PC-9 (cell line): ENCODE data around the gene RBM7. TPM values are rescaled to one million over a fixed set of nuclear protein-coding genes. Genes with fewer than 3 reads are reported as not detected.

Source experiments
- BruUV-seq: library from RNA; stranded (reverse); fragments of 400-500 nt; replicated peaks from 2 replicates; lab custom pipeline; 2021; lab: Mats Ljungman, UMichigan
- CTCF ChIA-PET: fragments of 300-600 bp; sonication (Branson Sonifier 250); formaldehyde crosslinking; loops from one replicate; lab custom pipeline; 2022; ENCODE audit warnings: antibody characterized with exemption; lab: Charles Lee
- POLR2A ChIA-PET: fragments of 300-600 bp; sonication (Branson Sonifier 250); formaldehyde crosslinking; loops from one replicate; lab custom pipeline; 2022; ENCODE audit warnings: antibody characterized with exemption; ENCODE audit not compliant: unreplicated experiment; lab: Charles Lee
- DNase-seq, 2 experiments: peaks; one replicate each; pipeline versions ENCODE4 v3.0.0 to v3.0.0-alpha.2; 2015 to 2022; ENCODE audit warnings: mixed read lengths in 1 of 2
- H2AFZ ChIP-seq: fragments of 200-600 bp; sonication (generic); 2 replicates; pipeline ENCODE4 v1.8.1; 2017; ENCODE audit warnings: antibody characterized with exemption
- H3F3A ChIP-seq: fragments of 200-600 bp; sonication (generic); 2 replicates; pipeline ENCODE4 v1.8.1; 2017; ENCODE audit warnings: antibody characterized with exemption, mild to moderate bottlenecking, low read depth; ENCODE audit not compliant: insufficient read depth
- H3K27ac ChIP-seq: fragments of 200-600 bp; sonication (generic); 2 replicates; pipeline ENCODE4 v1.6.1; 2016; ENCODE audit warnings: mixed run types
- H3K27me3 ChIP-seq: fragments of 200-600 bp; sonication (generic); 2 replicates; pipeline ENCODE4 v1.6.1; 2016; ENCODE audit warnings: low read depth, mixed run types; ENCODE audit not compliant: insufficient read depth
- H3K36me3 ChIP-seq: fragments of 200-600 bp; sonication (generic); 2 replicates; pipeline ENCODE4 v1.6.1; 2016; ENCODE audit warnings: low read depth, mixed run types
- H3K4me1 ChIP-seq: fragments of 200-600 bp; sonication (generic); replicated peaks from 2 replicates; pipeline ENCODE4 v1.6.1; 2016; ENCODE audit warnings: mixed run types; ENCODE audit not compliant: insufficient read depth
- H3K4me2 ChIP-seq: fragments of 200-600 bp; sonication (generic); 2 replicates; pipeline ENCODE4 v1.6.1; 2017; ENCODE audit warnings: mixed run types
- H3K4me3 ChIP-seq: fragments of 200-600 bp; sonication (generic); 2 replicates; pipeline ENCODE4 v1.6.1; 2016; ENCODE audit warnings: mixed run types
- H3K79me2 ChIP-seq: fragments of 200-600 bp; sonication (generic); 2 replicates; pipeline ENCODE4 v1.6.1; 2017; ENCODE audit warnings: low read depth, mixed run types
- H3K9me2 ChIP-seq: fragments of 200-600 bp; sonication (generic); 2 replicates; pipeline ENCODE4 v1.8.1; 2017; ENCODE audit warnings: mild to moderate bottlenecking; ENCODE audit not compliant: insufficient read depth
- H3K9me3 ChIP-seq: fragments of 200-600 bp; sonication (generic); 2 replicates; pipeline ENCODE4 v1.8.1; 2016; ENCODE audit warnings: low read depth; ENCODE audit not compliant: insufficient read depth
- H4K20me1 ChIP-seq: fragments of 200-600 bp; sonication (generic); 2 replicates; pipeline ENCODE4 v1.8.1; 2017; ENCODE audit not compliant: insufficient read depth
- EZH2 ChIP-seq: fragments of 200-600 bp; sonication (generic); IDR thresholded peaks from 2 replicates; pipeline ENCODE4 v1.8.0; 2017; ENCODE audit warnings: antibody characterized with exemption, low read depth
- intact Hi-C: fragments of 100-400 bp; cut with micrococcal nuclease; formaldehyde crosslinking; loops from one replicate; pipeline ENCODE4 v1.10.0; 2022; ENCODE audit not compliant: unreplicated experiment
- total RNA-seq: library from RNA; stranded (reverse); gene quantifications from 2 replicates; pipeline ENCODE4 v1.2.3, GENCODE V29; 2021
- TF ChIP-seq, protein P1 (sequence below): fragments of 200-600 bp; sonication (generic); conservative IDR thresholded peaks from 2 replicates; pipeline ENCODE4 v1.6.1; 2017; ENCODE audit warnings: mixed run types, antibody characterized with exemption, mild to moderate bottlenecking, moderate library complexity

Gene RBM7
- total RNA-seq, 1 experiment from 2014 or later: 34.7 TPM

DNA sequence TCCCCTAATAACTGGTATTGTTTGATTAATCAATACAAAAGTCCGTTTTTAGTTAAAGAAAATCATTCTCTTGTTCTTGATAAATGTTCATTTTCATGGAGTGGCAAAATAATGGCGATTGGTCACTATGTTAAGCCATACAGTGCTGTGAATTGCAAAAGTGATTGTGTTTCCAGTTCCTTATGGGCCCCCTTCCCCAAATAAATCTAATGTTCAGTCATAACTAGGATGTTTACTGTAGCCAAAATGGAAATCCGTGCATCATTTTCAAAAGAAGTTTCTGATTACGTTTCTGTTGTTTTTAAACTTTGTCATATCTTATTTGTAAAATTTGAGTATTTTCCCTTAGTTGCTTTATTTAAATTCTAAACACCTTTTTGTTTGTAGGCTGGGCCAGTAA lies 845 bp downstream of the RBM7 start:
- peaks cover 16% of the 10 kb centered on the region for H3F3A ChIP-seq
- H3K4me3 ChIP-seq: peak overlapping the region; percentile 89
- ChIA-PET CTCF (no interaction called here), POLR2A (no interaction called here)
- no peak for DNase-seq
- intact Hi-C loops: loop anchor here (2.0 kb wide), 2 partner anchors 15 to 53 kb away; no protein-coding TSS in a partner anchor
- H4K20me1 ChIP-seq: peaks cover 3% of the 10 kb centered on the region; the same call in 1 of the 2 replicates
- H3K27me3 ChIP-seq: no peaks in the 10 kb centered on the region
- peaks cover 43% of the 10 kb centered on the region for H3K4me1 ChIP-seq
- no TSS peak for BruUV-seq
- no peak for TF ChIP-seq EZH2
- TF ChIP-seq, protein P1, sequence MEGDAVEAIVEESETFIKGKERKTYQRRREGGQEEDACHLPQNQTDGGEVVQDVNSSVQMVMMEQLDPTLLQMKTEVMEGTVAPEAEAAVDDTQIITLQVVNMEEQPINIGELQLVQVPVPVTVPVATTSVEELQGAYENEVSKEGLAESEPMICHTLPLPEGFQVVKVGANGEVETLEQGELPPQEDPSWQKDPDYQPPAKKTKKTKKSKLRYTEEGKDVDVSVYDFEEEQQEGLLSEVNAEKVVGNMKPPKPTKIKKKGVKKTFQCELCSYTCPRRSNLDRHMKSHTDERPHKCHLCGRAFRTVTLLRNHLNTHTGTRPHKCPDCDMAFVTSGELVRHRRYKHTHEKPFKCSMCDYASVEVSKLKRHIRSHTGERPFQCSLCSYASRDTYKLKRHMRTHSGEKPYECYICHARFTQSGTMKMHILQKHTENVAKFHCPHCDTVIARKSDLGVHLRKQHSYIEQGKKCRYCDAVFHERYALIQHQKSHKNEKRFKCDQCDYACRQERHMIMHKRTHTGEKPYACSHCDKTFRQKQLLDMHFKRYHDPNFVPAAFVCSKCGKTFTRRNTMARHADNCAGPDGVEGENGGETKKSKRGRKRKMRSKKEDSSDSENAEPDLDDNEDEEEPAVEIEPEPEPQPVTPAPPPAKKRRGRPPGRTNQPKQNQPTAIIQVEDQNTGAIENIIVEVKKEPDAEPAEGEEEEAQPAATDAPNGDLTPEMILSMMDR: no peak
- H3K27ac ChIP-seq: peak overlapping the region; percentile 97
- H3K9me2 ChIP-seq: no peaks in the 10 kb centered on the region
- peaks cover 3% of the 10 kb centered on the region; the same call in 1 of the 2 replicates for H3K9me3 ChIP-seq
- no peak overlapping the region for H2AFZ ChIP-seq
- H3K36me3 ChIP-seq: peaks cover 42% of the 10 kb centered on the region
- H3K79me2 ChIP-seq: peaks cover 75% of the 10 kb centered on the region
- peak overlapping the region; percentile 91 for H3K4me2 ChIP-seq

- CTCF ChIA-PET: no interaction called here
Measured at GRCh38 chr11:114412946-114413345, 12.5 kb downstream of the RBM7 start.

DNA sequence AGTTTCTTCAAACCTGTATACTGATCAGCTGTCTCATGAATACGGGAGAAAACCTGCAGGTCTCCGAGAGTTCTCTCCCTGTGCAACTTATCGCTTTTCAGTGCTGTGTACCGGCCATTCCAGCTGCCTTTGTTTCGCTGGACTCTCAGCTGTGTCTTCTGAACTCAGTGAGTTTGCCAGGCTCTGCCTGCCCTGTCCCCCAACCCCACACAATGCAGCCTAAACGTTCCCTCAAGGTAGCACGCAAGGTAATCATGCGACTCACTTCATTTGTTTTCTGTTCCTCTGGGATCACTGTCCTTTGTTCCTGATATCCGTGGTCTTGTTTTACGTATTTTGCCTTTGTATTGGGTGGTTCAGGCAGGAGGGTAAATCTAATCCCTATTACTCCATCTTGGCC lies 13.5 kb downstream of the RBM7 start:
- Histone ChIP-seq H3K9me2 (no peaks in the 10 kb centered on the region), H3K27me3 (no peaks in the 10 kb centered on the region), H3K27ac (no peak overlapping the region), H3F3A (peaks cover 15% of the 10 kb centered on the region), H3K4me2 (no peak overlapping the region), H4K20me1 (peaks cover under 1% of the 10 kb centered on the region; the same call in 1 of the 2 replicates), H3K9me3 (no peaks in the 10 kb centered on the region), H3K36me3 (no peaks in the 10 kb centered on the region), H3K4me1 (peaks cover 13% of the 10 kb centered on the region), H3K79me2 (no peaks in the 10 kb centered on the region), H2AFZ (no peak overlapping the region), H3K4me3 (no peak overlapping the region)
- POLR2A ChIA-PET: no interaction called here
- intact Hi-C loops: no loop called here
- TF ChIP-seq, protein P1: no peak
- no peak for TF ChIP-seq EZH2
- no peak for DNase-seq
- CTCF ChIA-PET: no interaction called here
- no TSS peak for BruUV-seq

More at GRCh38 chr11:114412946-114413345, 12.5 kb downstream of the RBM7 start:
- H3K4me2 ChIP-seq: no peak overlapping the region
- H2AFZ ChIP-seq: no peak overlapping the region
- BruUV-seq: no TSS peak
- TF ChIP-seq, protein P1: no peak
- TF ChIP-seq EZH2: no peak
- no peaks in the 10 kb centered on the region for H3K9me2 ChIP-seq
- peaks cover 15% of the 10 kb centered on the region for H3F3A ChIP-seq
- peaks cover 6% of the 10 kb centered on the region for H3K36me3 ChIP-seq
- no peaks in the 10 kb centered on the region for H3K27me3 ChIP-seq
- intact Hi-C loops: no loop called here
- DNase-seq: no peak
- H3K27ac ChIP-seq: no peak overlapping the region
- H3K4me3 ChIP-seq: no peak overlapping the region
- peaks cover 13% of the 10 kb centered on the region for H3K4me1 ChIP-seq
- POLR2A ChIA-PET: no interaction called here
- peaks cover 5% of the 10 kb centered on the region; the same call in 1 of the 2 replicates for H4K20me1 ChIP-seq
- no peaks in the 10 kb centered on the region for H3K9me3 ChIP-seq
- H3K79me2 ChIP-seq: no peaks in the 10 kb centered on the region
